GM23338 (cell line): Measurements from ENCODE around the gene SASH1. TPM values are rescaled to one million over a fixed set of nuclear protein-coding genes. Genes with fewer than 3 reads are reported as not detected.

Experiments used
- ATAC-seq: fragments of 200-7000 bp; cut with Tn5 transposase; 3 replicates; pipeline ENCODE4 v1.9.1; 2020
- DNase-seq: peaks from one replicate; pipeline ENCODE4 v3.0.0-alpha.2; 2015; ENCODE audit warnings: low spot score
- H2AFZ ChIP-seq: fragments of 200-600 bp; sonication (generic); 2 replicates; pipeline ENCODE4 v1.8.0; 2016; ENCODE audit warnings: antibody characterized with exemption, mild to moderate bottlenecking, moderate library complexity
- H3F3A ChIP-seq: fragments of 200-600 bp; sonication (generic); replicated peaks from 2 replicates; pipeline ENCODE4 v1.8.0; 2017; ENCODE audit warnings: antibody characterized with exemption, mixed run types, low read depth
- H3K27ac ChIP-seq: fragments of 200-600 bp; sonication (generic); 2 replicates; pipeline ENCODE4 v1.6.1; 2016; ENCODE audit warnings: low read depth
- H3K27me3 ChIP-seq: fragments of 200-600 bp; sonication (generic); 2 replicates; pipeline ENCODE4 v1.8.0; 2016; ENCODE audit warnings: mild to moderate bottlenecking, mixed run types, moderate library complexity; ENCODE audit not compliant: insufficient read depth
- H3K36me3 ChIP-seq: fragments of 200-600 bp; sonication (generic); 2 replicates; pipeline ENCODE4 v1.8.0; 2016; ENCODE audit warnings: mild to moderate bottlenecking; ENCODE audit not compliant: insufficient read depth
- H3K4me1 ChIP-seq: fragments of 200-600 bp; sonication (generic); 2 replicates; pipeline ENCODE4 v1.8.0; 2016; ENCODE audit warnings: mild to moderate bottlenecking, moderate library complexity; ENCODE audit not compliant: insufficient read depth
- H3K4me2 ChIP-seq: fragments of 200-600 bp; sonication (generic); 2 replicates; pipeline ENCODE4 v1.7.1; 2017; ENCODE audit warnings: mixed run types
- H3K4me3 ChIP-seq: fragments of 200-600 bp; sonication (generic); 2 replicates; pipeline ENCODE4 v1.6.1; 2016; ENCODE audit warnings: mixed run types
- H3K79me2 ChIP-seq: fragments of 200-600 bp; sonication (generic); replicated peaks from 2 replicates; pipeline ENCODE4 v1.8.0; 2017; ENCODE audit warnings: mild to moderate bottlenecking; ENCODE audit not compliant: insufficient read depth
- H3K9me2 ChIP-seq: fragments of 200-600 bp; sonication (generic); 2 replicates; pipeline ENCODE4 v1.8.0; 2017; ENCODE audit not compliant: insufficient read depth
- H4K20me1 ChIP-seq: fragments of 200-600 bp; sonication (generic); replicated peaks from 2 replicates; pipeline ENCODE4 v1.8.0; 2017; ENCODE audit warnings: mild to moderate bottlenecking; ENCODE audit not compliant: insufficient read depth
- H3K27ac Mint-ChIP-seq: 2 replicates; pipeline ENCODE4 v1.8.0; 2020; ENCODE audit warnings: inconsistent platforms, mild to moderate bottlenecking, moderate library complexity, mixed read lengths
- H3K27me3 Mint-ChIP-seq: 3 replicates; pipeline ENCODE4 v1.8.0; 2022; ENCODE audit warnings: low read depth, mild to moderate bottlenecking, moderate library complexity, mixed read lengths, inconsistent platforms; ENCODE audit not compliant: insufficient read depth, poor library complexity
- H3K36me3 Mint-ChIP-seq: 3 replicates; pipeline ENCODE4 v1.8.0; 2021; ENCODE audit warnings: low read depth, mild to moderate bottlenecking, inconsistent platforms, moderate library complexity, mixed read lengths
- H3K4me1 Mint-ChIP-seq: 3 replicates; pipeline ENCODE4 v1.8.0; 2020; ENCODE audit warnings: mild to moderate bottlenecking, inconsistent platforms, mixed read lengths
- H3K4me3 Mint-ChIP-seq: 3 replicates; pipeline ENCODE4 v1.8.0; 2021; ENCODE audit warnings: moderate library complexity, mild to moderate bottlenecking, inconsistent platforms, mixed read lengths
- H3K9me3 Mint-ChIP-seq: 3 replicates; pipeline ENCODE4 v1.8.0; 2020; ENCODE audit warnings: moderate library complexity, mild to moderate bottlenecking, inconsistent platforms, mixed read lengths
- CREB1 ChIP-seq: fragments of 250-450 bp; sonication (Bioruptor Pico); IDR thresholded peaks from 2 replicates; pipeline ENCODE4 v1.5.0; 2020; ENCODE audit warnings: low read depth, mild to moderate bottlenecking, moderate library complexity
- EZH2 ChIP-seq: fragments of 200-600 bp; sonication (generic); IDR thresholded peaks from one replicate; pipeline ENCODE4 v1.8.0; 2017; ENCODE audit warnings: antibody characterized with exemption, mild to moderate bottlenecking, low read depth; ENCODE audit not compliant: unreplicated experiment
- EZH2phosphoT487 ChIP-seq: fragments of 200-600 bp; sonication (generic); IDR thresholded peaks from one replicate; pipeline ENCODE4 v1.8.1; 2018; ENCODE audit warnings: antibody characterized with exemption; ENCODE audit not compliant: unreplicated experiment
- JUNB ChIP-seq: IDR thresholded peaks from one replicate; pipeline ENCODE4 v1.6.1; 2016; ENCODE audit warnings: antibody characterized with exemption; ENCODE audit not compliant: unreplicated experiment
- NANOG ChIP-seq: IDR thresholded peaks from 2 replicates; pipeline ENCODE4 v1.6.1; 2016; ENCODE audit warnings: antibody characterized with exemption, borderline replicate concordance
- POLR2AphosphoS5 ChIP-seq: IDR thresholded peaks from 2 replicates; pipeline ENCODE4 v1.6.1; 2016; ENCODE audit warnings: antibody characterized with exemption, low read depth
- STAT1 ChIP-seq: IDR thresholded peaks from one replicate; pipeline ENCODE4 v1.6.1; 2016; ENCODE audit warnings: antibody characterized with exemption; ENCODE audit not compliant: unreplicated experiment
- ZNF114 ChIP-seq: fragments of 250-450 bp; sonication (Bioruptor Pico); IDR thresholded peaks from 2 replicates; pipeline ENCODE4 v1.5.0; 2020; ENCODE audit warnings: mild to moderate bottlenecking, moderate library complexity
- ZNF331 ChIP-seq: fragments of 250-450 bp; sonication (Bioruptor Pico); IDR thresholded peaks from 2 replicates; pipeline ENCODE4 v1.5.0; 2020; ENCODE audit warnings: low read depth, mild to moderate bottlenecking, moderate library complexity
- polyA plus RNA-seq: library from polyadenylated mRNA; unstranded; fragments of >200 nt; fragmentation: Nextera tagmentation; extraction: Ambion mirVana; gene quantifications from 2 replicates; pipeline ENCODE4 v1.2.1, GENCODE V29; 2016
- total RNA-seq: library from RNA; depleted of rRNA; stranded (reverse); fragments of >200 nt; shearing (Covaris generic); gene quantifications from 2 replicates; pipeline ENCODE4 v1.2.3, GENCODE V29; 2014
- TF ChIP-seq, protein P1 (sequence below): IDR thresholded peaks from one replicate; pipeline ENCODE4 v1.6.1; 2018; ENCODE audit warnings: antibody characterized with exemption; ENCODE audit not compliant: unreplicated experiment
- TF ChIP-seq, protein P2 (sequence below): fragments of 250-450 bp; sonication (Bioruptor Pico); IDR thresholded peaks from 2 replicates; pipeline ENCODE4 v1.5.0; 2020; ENCODE audit warnings: mild to moderate bottlenecking, moderate library complexity
- TF ChIP-seq, protein P3 (sequence below): IDR thresholded peaks from 2 replicates; pipeline ENCODE4 v1.6.1; 2016; ENCODE audit warnings: antibody characterized with exemption
- TF ChIP-seq, protein P4 (sequence below), 2 experiments: fragments of 200-600 bp in 1 of 2; sonication (generic) in 1 of 2; conservative IDR thresholded peaks; 2 replicates each; pipeline versions ENCODE4 v1.5.1 to v1.6.1; 2016 to 2017; ENCODE audit warnings: antibody characterized with exemption in 2 of 2, low read depth in 2 of 2, mild to moderate bottlenecking in 2 of 2, moderate library complexity in 1 of 2

Gene SASH1
- total and polyA plus RNA-seq, 2 experiments from 2014 or later = 8.2 to 30.2 TPM

DNA sequence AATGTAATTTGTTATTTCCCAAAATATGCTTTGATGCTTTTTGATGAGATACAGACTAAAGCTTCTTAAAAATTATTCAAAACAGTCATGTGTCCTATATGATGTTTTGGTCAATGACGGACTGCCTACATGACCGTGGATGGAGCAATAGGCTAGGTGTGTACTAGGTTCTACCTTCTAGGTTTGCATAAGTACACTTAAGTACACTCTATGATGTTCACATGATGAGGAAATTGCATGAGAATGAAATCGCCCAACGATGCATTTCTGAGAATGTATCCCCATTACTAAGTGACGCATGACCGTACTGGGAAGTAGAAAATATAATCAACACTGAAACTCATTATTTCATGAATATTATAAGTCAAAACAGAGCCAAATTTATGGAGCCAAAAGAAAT is 252.9 kb downstream of the SASH1 start:
- no peak overlapping the region for H3K4me2 ChIP-seq
- H3K9me3 Mint-ChIP-seq = peaks cover 10% of the 10 kb centered on the region
- H3K4me1 Mint-ChIP-seq = peaks cover 34% of the 10 kb centered on the region

More for the DNA sequence above, 252.9 kb downstream of the SASH1 start:
- Histone ChIP-seq H3K9me2 (peaks cover 4% of the 10 kb centered on the region; the same call in 1 of the 2 replicates), H2AFZ (no peak overlapping the region), H3K27me3 (no peaks in the 10 kb centered on the region), H3K36me3 (no peaks in the 10 kb centered on the region), H3K4me3 (no peak overlapping the region), H3K4me1 (peaks cover 21% of the 10 kb centered on the region), H3K27ac (no peak overlapping the region), H3F3A (no peaks in the 10 kb centered on the region), H4K20me1 (no peaks in the 10 kb centered on the region), H3K79me2 (no peaks in the 10 kb centered on the region)
- peaks cover 12% of the 10 kb centered on the region for H3K36me3 Mint-ChIP-seq
- H3K27me3 Mint-ChIP-seq = peaks cover 13% of the 10 kb centered on the region
- no peak overlapping the region for H3K27ac Mint-ChIP-seq
- H3K4me3 Mint-ChIP-seq = no peak overlapping the region
- ATAC-seq (no peak), DNase-seq (no peak)
- TF ChIP-seq EZH2phosphoT487 (no peak), CREB1 (no peak), ZNF114 (CRISPR knock-in tag) (no peak), ZNF331 (CRISPR knock-in tag) (no peak), JUNB (no peak), STAT1 (no peak), POLR2AphosphoS5 (no peak), EZH2 (no peak), NANOG (no peak)
- TF ChIP-seq, protein P1, sequence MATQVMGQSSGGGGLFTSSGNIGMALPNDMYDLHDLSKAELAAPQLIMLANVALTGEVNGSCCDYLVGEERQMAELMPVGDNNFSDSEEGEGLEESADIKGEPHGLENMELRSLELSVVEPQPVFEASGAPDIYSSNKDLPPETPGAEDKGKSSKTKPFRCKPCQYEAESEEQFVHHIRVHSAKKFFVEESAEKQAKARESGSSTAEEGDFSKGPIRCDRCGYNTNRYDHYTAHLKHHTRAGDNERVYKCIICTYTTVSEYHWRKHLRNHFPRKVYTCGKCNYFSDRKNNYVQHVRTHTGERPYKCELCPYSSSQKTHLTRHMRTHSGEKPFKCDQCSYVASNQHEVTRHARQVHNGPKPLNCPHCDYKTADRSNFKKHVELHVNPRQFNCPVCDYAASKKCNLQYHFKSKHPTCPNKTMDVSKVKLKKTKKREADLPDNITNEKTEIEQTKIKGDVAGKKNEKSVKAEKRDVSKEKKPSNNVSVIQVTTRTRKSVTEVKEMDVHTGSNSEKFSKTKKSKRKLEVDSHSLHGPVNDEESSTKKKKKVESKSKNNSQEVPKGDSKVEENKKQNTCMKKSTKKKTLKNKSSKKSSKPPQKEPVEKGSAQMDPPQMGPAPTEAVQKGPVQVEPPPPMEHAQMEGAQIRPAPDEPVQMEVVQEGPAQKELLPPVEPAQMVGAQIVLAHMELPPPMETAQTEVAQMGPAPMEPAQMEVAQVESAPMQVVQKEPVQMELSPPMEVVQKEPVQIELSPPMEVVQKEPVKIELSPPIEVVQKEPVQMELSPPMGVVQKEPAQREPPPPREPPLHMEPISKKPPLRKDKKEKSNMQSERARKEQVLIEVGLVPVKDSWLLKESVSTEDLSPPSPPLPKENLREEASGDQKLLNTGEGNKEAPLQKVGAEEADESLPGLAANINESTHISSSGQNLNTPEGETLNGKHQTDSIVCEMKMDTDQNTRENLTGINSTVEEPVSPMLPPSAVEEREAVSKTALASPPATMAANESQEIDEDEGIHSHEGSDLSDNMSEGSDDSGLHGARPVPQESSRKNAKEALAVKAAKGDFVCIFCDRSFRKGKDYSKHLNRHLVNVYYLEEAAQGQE = no peak
- TF ChIP-seq, protein P2, sequence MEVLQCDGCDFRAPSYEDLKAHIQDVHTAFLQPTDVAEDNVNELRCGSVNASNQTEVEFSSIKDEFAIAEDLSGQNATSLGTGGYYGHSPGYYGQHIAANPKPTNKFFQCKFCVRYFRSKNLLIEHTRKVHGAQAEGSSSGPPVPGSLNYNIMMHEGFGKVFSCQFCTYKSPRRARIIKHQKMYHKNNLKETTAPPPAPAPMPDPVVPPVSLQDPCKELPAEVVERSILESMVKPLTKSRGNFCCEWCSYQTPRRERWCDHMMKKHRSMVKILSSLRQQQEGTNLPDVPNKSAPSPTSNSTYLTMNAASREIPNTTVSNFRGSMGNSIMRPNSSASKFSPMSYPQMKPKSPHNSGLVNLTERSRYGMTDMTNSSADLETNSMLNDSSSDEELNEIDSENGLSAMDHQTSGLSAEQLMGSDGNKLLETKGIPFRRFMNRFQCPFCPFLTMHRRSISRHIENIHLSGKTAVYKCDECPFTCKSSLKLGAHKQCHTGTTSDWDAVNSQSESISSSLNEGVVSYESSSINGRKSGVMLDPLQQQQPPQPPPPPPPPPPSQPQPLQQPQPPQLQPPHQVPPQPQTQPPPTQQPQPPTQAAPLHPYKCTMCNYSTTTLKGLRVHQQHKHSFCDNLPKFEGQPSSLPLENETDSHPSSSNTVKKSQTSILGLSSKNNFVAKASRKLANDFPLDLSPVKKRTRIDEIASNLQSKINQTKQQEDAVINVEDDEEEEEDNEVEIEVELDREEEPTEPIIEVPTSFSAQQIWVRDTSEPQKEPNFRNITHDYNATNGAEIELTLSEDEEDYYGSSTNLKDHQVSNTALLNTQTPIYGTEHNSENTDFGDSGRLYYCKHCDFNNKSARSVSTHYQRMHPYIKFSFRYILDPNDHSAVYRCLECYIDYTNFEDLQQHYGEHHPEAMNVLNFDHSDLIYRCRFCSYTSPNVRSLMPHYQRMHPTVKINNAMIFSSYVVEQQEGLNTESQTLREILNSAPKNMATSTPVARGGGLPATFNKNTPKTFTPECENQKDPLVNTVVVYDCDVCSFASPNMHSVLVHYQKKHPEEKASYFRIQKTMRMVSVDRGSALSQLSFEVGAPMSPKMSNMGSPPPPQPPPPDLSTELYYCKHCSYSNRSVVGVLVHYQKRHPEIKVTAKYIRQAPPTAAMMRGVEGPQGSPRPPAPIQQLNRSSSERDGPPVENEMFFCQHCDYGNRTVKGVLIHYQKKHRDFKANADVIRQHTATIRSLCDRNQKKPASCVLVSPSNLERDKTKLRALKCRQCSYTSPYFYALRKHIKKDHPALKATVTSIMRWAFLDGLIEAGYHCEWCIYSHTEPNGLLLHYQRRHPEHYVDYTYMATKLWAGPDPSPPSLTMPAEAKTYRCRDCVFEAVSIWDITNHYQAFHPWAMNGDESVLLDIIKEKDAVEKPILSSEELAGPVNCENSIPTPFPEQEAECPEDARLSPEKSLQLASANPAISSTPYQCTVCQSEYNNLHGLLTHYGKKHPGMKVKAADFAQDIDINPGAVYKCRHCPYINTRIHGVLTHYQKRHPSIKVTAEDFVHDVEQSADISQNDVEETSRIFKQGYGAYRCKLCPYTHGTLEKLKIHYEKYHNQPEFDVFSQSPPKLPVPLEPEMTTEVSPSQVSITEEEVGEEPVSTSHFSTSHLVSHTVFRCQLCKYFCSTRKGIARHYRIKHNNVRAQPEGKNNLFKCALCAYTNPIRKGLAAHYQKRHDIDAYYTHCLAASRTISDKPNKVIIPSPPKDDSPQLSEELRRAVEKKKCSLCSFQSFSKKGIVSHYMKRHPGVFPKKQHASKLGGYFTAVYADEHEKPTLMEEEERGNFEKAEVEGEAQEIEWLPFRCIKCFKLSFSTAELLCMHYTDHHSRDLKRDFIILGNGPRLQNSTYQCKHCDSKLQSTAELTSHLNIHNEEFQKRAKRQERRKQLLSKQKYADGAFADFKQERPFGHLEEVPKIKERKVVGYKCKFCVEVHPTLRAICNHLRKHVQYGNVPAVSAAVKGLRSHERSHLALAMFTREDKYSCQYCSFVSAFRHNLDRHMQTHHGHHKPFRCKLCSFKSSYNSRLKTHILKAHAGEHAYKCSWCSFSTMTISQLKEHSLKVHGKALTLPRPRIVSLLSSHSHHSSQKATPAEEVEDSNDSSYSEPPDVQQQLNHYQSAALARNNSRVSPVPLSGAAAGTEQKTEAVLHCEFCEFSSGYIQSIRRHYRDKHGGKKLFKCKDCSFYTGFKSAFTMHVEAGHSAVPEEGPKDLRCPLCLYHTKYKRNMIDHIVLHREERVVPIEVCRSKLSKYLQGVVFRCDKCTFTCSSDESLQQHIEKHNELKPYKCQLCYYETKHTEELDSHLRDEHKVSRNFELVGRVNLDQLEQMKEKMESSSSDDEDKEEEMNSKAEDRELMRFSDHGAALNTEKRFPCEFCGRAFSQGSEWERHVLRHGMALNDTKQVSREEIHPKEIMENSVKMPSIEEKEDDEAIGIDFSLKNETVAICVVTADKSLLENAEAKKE (CRISPR knock-in tag) = no peak
- TF ChIP-seq, protein P3, sequence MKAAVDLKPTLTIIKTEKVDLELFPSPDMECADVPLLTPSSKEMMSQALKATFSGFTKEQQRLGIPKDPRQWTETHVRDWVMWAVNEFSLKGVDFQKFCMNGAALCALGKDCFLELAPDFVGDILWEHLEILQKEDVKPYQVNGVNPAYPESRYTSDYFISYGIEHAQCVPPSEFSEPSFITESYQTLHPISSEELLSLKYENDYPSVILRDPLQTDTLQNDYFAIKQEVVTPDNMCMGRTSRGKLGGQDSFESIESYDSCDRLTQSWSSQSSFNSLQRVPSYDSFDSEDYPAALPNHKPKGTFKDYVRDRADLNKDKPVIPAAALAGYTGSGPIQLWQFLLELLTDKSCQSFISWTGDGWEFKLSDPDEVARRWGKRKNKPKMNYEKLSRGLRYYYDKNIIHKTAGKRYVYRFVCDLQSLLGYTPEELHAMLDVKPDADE = no peak
- TF ChIP-seq, protein P4, sequence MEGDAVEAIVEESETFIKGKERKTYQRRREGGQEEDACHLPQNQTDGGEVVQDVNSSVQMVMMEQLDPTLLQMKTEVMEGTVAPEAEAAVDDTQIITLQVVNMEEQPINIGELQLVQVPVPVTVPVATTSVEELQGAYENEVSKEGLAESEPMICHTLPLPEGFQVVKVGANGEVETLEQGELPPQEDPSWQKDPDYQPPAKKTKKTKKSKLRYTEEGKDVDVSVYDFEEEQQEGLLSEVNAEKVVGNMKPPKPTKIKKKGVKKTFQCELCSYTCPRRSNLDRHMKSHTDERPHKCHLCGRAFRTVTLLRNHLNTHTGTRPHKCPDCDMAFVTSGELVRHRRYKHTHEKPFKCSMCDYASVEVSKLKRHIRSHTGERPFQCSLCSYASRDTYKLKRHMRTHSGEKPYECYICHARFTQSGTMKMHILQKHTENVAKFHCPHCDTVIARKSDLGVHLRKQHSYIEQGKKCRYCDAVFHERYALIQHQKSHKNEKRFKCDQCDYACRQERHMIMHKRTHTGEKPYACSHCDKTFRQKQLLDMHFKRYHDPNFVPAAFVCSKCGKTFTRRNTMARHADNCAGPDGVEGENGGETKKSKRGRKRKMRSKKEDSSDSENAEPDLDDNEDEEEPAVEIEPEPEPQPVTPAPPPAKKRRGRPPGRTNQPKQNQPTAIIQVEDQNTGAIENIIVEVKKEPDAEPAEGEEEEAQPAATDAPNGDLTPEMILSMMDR (conservative IDR thresholded peaks at IDR 0.05; ENCODE audit: low read depth in 2 of 2) = no peak
